GM23248 (cell line): Measurements from ENCODE around the gene CPA2.

Source experiments
- EZH2 ChIP-seq: fragments of 200-600 bp; sonication (generic); IDR thresholded peaks from 2 replicates; pipeline ENCODE4 v1.6.1; 2018; ENCODE audit warnings: antibody characterized with exemption, mild to moderate bottlenecking; ENCODE audit not compliant: insufficient read depth, poor library complexity, severe bottlenecking
- EZH2phosphoT487 ChIP-seq: fragments of 200-600 bp; sonication (generic); IDR thresholded peaks from 2 replicates; pipeline ENCODE4 v1.6.1; 2018; ENCODE audit warnings: antibody characterized with exemption, moderate library complexity, mild to moderate bottlenecking, low read depth; ENCODE audit not compliant: insufficient read depth

DNA sequence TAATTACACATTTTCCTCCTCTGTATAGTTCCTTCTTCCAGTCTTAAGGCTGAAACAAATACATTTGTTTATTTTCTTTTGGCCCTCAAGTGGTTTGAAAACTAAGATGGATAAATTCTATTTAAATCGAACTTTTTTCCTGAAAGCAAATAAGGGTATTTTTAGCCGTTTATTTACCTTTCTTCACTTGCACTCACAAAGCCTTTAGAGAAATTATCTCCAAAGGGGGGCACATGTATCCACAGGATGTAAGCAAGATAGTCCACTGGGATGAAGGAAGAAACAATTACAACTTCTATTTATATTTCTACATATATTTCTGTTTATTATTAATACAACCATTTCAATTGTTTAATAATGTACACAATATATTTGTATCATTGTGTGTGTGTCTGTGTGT lies 36.5 kb downstream of the CPA2 start:
- no peak for TF ChIP-seq EZH2
- TF ChIP-seq EZH2phosphoT487, result no peak
